ENCODE results near the gene LDLRAD4. TPM values are rescaled to one million over a fixed set of nuclear protein-coding genes. Genes with fewer than 3 reads are reported as not detected.

Gene LDLRAD4
- total RNA-seq, 1 experiment from 2014 or later, result not detected

DNA sequence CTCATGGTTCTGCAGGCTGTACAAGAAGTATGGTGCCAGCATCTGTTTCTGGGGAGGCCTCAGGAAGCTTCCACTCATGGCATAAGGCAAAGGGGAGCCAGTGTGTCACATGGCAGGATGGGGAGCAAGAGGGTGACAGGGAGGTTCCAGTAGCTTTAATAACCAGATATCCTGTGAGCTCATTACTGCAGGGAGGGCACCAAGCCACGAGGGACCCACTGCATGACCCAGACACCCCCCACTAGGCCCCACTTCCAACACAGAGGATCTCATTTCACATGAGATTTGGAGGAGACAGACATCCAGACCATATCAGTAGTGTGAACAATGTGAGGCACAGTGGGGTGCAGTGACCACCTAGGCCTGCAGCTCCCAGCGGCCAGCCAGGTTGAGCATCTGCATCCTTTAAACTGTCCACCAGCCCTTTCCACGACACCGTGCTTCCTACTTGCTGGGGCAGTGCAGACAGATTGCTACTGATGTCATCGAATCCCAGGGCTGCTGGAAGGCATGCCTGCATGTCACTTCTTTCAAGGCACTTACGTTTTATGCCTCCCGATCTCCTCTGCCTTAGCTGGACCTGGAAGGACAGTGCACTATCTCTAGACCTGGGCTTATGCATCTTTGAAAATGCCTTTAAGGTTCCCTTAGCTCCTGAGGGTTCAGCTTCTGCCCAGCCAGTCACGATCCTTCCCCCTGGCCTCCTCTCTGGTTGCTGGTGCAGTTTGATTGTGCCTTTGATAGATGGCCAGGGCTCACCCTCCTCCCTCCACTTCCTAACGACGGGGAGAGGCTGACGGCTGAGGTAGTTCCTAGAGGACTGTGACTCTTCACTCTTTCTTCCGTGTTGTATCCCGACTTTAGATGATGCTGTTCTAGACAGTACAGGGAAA lies 333.5 kb downstream of the LDLRAD4 start:
- TF ChIP-seq EZH2 (IDR thresholded peaks at IDR 0.05; ENCODE audit: low read length, unreplicated experiment) (no peak), EZH2phosphoT487 (IDR thresholded peaks at IDR 0.05; ENCODE audit: borderline replicate concordance, low read length) (no peak)
- TF ChIP-seq, protein P1, sequence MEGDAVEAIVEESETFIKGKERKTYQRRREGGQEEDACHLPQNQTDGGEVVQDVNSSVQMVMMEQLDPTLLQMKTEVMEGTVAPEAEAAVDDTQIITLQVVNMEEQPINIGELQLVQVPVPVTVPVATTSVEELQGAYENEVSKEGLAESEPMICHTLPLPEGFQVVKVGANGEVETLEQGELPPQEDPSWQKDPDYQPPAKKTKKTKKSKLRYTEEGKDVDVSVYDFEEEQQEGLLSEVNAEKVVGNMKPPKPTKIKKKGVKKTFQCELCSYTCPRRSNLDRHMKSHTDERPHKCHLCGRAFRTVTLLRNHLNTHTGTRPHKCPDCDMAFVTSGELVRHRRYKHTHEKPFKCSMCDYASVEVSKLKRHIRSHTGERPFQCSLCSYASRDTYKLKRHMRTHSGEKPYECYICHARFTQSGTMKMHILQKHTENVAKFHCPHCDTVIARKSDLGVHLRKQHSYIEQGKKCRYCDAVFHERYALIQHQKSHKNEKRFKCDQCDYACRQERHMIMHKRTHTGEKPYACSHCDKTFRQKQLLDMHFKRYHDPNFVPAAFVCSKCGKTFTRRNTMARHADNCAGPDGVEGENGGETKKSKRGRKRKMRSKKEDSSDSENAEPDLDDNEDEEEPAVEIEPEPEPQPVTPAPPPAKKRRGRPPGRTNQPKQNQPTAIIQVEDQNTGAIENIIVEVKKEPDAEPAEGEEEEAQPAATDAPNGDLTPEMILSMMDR (conservative IDR thresholded peaks at IDR 0.05; ENCODE audit: low read depth, low read length), result no peak
- Histone ChIP-seq H3K4me2 (ENCODE audit: low read length) (no peak overlapping the region), H4K20me1 (ENCODE audit: low read length) (no peaks in the 10 kb centered on the region), H3K4me3 (ENCODE audit: low read length) (no peak overlapping the region), H3K9ac (ENCODE audit: low read length) (no peak overlapping the region), H3K27ac (ENCODE audit: low read length) (no peak overlapping the region), H3K9me2 (replicated peaks; ENCODE audit: low read length) (no peaks in the 10 kb centered on the region), H3K4me1 (ENCODE audit: insufficient read depth, low read length) (no peaks in the 10 kb centered on the region), H2AFZ (ENCODE audit: low read length) (no peak overlapping the region), H3F3A (ENCODE audit: low read length, unreplicated experiment) (no peaks in the 10 kb centered on the region), H3K36me3 (ENCODE audit: low read depth, low read length) (no peaks in the 10 kb centered on the region), H3K79me2 (ENCODE audit: low read length) (no peaks in the 10 kb centered on the region), H3K9me3 (ENCODE audit: low read length) (no peaks in the 10 kb centered on the region), H3K27me3 (ENCODE audit: low read length) (peaks cover 90% of the 10 kb centered on the region)
- DNase-seq (no peak), ATAC-seq (no peak)
- BruUV-seq (replicated peaks), result no TSS peak
- intact Hi-C loops (cut with micrococcal nuclease), result loop anchor here (10.0 kb wide), 1 partner anchor 533 kb away; no protein-coding TSS in a partner anchor
- CTCF ChIA-PET, result no interaction called here
- POLR2A ChIA-PET (ENCODE audit: unreplicated experiment), result no interaction called here

DNA sequence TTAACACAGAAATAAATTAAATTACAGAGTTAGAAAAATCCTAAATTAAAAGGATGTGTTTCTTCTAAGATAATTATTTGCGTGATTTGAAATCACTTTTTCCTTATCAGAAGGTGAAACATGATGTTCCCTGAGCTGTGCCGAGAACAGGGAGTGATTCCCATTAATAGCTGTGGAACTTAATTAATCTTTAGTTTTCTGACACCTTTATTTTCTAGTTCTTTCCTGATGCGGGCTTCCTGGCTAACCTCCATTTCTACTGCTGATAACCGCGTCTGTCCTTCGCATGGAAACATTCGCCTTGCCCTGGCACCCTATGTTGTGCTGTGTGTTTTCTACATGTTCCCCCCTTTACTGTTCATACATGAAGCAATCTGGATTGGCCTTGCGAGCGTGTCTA lies 334.9 kb downstream of the LDLRAD4 start:
- intact Hi-C loops (cut with micrococcal nuclease), result loop anchor here (10.0 kb wide), 1 partner anchor 531 kb away; no protein-coding TSS in a partner anchor
- no TSS peak for BruUV-seq (replicated peaks)
- POLR2A ChIA-PET (ENCODE audit: unreplicated experiment), result no interaction called here

More for the DNA sequence above, 334.9 kb downstream of the LDLRAD4 start:
- peaks cover 80% of the 10 kb centered on the region for H3K27me3 ChIP-seq (ENCODE audit: low read length)
- H3K4me3 ChIP-seq (ENCODE audit: low read length), result no peak overlapping the region
- H4K20me1 ChIP-seq (ENCODE audit: low read length), result no peaks in the 10 kb centered on the region
- H3F3A ChIP-seq (ENCODE audit: low read length, unreplicated experiment), result no peaks in the 10 kb centered on the region
- CTCF ChIA-PET, result no interaction called here
- no peaks in the 10 kb centered on the region for H3K36me3 ChIP-seq (ENCODE audit: low read depth, low read length)
- no peak overlapping the region for H3K27ac ChIP-seq (ENCODE audit: low read length)
- no peaks in the 10 kb centered on the region for H3K9me3 ChIP-seq (ENCODE audit: low read length)
- no peak overlapping the region for H2AFZ ChIP-seq (ENCODE audit: low read length)
- H3K79me2 ChIP-seq (ENCODE audit: low read length), result no peaks in the 10 kb centered on the region
- H3K9me2 ChIP-seq (replicated peaks; ENCODE audit: low read length), result no peaks in the 10 kb centered on the region
- no peak for DNase-seq
- ATAC-seq, result no peak
- TF ChIP-seq, protein P1 (conservative IDR thresholded peaks at IDR 0.05; ENCODE audit: low read depth, low read length), result no peak
- no peak overlapping the region for H3K4me2 ChIP-seq (ENCODE audit: low read length)
- H3K9ac ChIP-seq (ENCODE audit: low read length), result no peak overlapping the region
- H3K4me1 ChIP-seq (ENCODE audit: insufficient read depth, low read length), result no peaks in the 10 kb centered on the region
